ENCODE measurements around the gene IRF2BPL. TPM values are rescaled to one million over a fixed set of nuclear protein-coding genes. Genes with fewer than 3 reads are reported as not detected.

IRF2BPL gene
- total RNA-seq, 2 donors from 2014 or later, result 42.0 to 51.1 TPM

GRCh38 chr14:77058785-77059184 is 30.3 kb upstream of the IRF2BPL start:
- peaks cover 0 to 6% of the 10 kb centered on the region in 2 donors for H3K4me1 ChIP-seq
- no peak for DNase-seq (ENCODE audit: low spot score)
- no peaks in the 10 kb centered on the region for H3K36me3 ChIP-seq
- no peak overlapping the region for H3K27ac ChIP-seq
- no peak overlapping the region for H3K4me3 ChIP-seq
- H3K27me3 ChIP-seq, result no peaks in the 10 kb centered on the region
- peaks cover 0 to 8% of the 10 kb centered on the region in 2 donors for H3K9me3 ChIP-seq
- TF ChIP-seq, protein P1, sequence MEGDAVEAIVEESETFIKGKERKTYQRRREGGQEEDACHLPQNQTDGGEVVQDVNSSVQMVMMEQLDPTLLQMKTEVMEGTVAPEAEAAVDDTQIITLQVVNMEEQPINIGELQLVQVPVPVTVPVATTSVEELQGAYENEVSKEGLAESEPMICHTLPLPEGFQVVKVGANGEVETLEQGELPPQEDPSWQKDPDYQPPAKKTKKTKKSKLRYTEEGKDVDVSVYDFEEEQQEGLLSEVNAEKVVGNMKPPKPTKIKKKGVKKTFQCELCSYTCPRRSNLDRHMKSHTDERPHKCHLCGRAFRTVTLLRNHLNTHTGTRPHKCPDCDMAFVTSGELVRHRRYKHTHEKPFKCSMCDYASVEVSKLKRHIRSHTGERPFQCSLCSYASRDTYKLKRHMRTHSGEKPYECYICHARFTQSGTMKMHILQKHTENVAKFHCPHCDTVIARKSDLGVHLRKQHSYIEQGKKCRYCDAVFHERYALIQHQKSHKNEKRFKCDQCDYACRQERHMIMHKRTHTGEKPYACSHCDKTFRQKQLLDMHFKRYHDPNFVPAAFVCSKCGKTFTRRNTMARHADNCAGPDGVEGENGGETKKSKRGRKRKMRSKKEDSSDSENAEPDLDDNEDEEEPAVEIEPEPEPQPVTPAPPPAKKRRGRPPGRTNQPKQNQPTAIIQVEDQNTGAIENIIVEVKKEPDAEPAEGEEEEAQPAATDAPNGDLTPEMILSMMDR (IDR thresholded peaks at IDR 0.05), result no peak

DNA sequence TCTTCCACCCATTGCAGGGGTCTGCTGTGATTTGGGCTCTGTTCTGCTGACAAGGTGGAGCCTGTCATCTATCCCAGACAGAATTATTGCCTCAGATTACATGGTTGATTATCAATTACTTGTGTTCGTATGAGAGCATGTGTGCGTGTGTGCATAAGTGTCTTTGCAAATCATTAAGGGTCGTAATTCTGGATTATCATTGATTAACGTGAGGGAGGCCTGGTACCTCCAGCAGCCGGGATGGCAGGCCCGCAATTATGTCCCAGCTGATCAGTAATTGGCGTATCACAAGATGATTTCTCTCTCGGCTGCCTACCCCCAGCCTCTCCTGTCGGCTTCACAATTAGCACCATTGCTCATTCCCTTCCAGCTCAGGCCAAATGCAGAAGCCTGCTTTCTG is 29.6 kb upstream of the IRF2BPL start:
- peaks cover 0 to 8% of the 10 kb centered on the region in 2 donors for H3K9me3 ChIP-seq
- no peaks in the 10 kb centered on the region for H3K36me3 ChIP-seq
- TF ChIP-seq, protein P1 (IDR thresholded peaks at IDR 0.05), result no peak
- no peak overlapping the region for H3K4me3 ChIP-seq
- H3K27me3 ChIP-seq, result no peaks in the 10 kb centered on the region
- no peak for DNase-seq (ENCODE audit: low spot score)
- H3K4me1 ChIP-seq, result peaks cover 0 to 2% of the 10 kb centered on the region in 2 donors
- no peak overlapping the region for H3K27ac ChIP-seq

DNA sequence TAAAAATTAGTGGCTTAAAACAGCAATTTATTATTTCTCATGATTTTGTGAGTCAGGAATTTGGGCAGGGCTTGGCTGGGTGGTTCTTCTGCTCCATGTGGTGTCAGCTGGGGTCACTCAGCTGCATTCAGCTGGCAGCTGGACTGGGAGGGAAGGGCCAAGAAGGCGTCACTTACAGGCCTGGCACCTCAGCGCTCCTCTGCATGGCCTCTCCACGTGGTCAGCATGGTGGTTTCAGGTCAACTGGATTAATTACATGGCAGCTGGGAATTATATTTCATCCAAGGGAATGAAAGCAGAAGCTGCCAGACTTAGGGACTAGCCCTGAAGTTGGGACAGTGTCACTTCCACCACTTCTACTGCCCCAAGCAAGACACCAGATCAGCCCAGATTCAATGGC is 27.5 kb upstream of the IRF2BPL start:
- Histone ChIP-seq H3K4me1 (peaks cover 0 to 22% of the 10 kb centered on the region in 2 donors), H3K27me3 (no peaks in the 10 kb centered on the region), H3K9me3 (peaks cover 0 to 8% of the 10 kb centered on the region in 2 donors), H3K4me3 (no peak overlapping the region), H3K36me3 (no peaks in the 10 kb centered on the region), H3K27ac (no peak overlapping the region)
- TF ChIP-seq, protein P1 (IDR thresholded peaks at IDR 0.05), result no peak
- no peak for DNase-seq (ENCODE audit: low spot score)

- H3K4me1 ChIP-seq, result peaks cover 0 to 28% of the 10 kb centered on the region in 2 donors
- H3K9me3 ChIP-seq, result peaks cover 0 to 8% of the 10 kb centered on the region in 2 donors
- no peak for DNase-seq (ENCODE audit: low spot score)
- no peaks in the 10 kb centered on the region for H3K36me3 ChIP-seq
- H3K4me3 ChIP-seq, result no peak overlapping the region
- TF ChIP-seq, protein P1 (IDR thresholded peaks at IDR 0.05), result no peak
- H3K27ac ChIP-seq, result peak overlapping the region in 1 of 2 donors; percentile 35
- H3K27me3 ChIP-seq, result no peaks in the 10 kb centered on the region
These were observed 26.8 kb upstream of the IRF2BPL start for GRCh38 chr14:77055306-77055705.

DNA sequence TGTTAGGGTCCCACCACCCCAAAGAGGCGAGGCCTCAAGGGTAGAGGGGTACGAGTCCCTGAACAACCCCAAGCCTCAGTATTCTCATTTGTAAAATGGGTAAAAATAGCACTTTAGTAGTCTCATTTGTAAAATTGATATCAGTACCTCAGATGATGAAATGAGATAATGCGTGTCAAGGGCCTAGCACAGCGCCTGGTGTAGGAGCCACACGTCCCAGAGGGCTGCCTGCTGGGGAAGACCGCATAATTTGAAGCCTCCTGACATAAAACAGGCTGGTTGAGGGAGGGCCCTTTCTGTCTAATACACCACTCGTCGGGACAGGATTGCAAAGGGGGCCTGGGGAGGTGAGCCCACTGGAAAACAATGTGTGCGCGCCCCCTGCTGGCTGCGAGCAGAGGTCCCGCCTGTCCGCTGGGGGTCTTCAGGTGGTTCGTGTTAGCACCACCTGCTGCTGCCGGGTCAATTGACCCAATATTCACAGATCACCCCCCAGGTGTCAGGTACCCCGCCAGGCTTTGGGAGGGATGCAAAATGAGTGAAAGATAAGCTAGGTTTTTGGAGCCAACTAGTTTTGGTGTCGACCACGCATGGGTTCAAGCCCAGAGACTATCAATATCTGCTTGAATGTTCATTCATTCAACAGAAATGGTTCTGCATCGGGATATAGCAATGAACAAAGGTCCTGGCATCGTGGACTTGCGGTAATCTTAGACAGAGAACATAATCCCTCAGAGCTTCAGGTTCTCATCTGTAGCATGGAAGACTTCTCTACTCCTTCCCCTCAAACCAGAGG is 24.7 kb upstream of the IRF2BPL start:
- TF ChIP-seq, protein P1 (IDR thresholded peaks at IDR 0.05), result peak; percentile 69 to 94
- no peaks in the 10 kb centered on the region for H3K36me3 ChIP-seq
- H3K4me3 ChIP-seq, result no peak overlapping the region
- peak overlapping the region; percentile 85 for H3K27ac ChIP-seq
- peaks cover 0 to 8% of the 10 kb centered on the region in 2 donors for H3K9me3 ChIP-seq
- no peaks in the 10 kb centered on the region for H3K27me3 ChIP-seq
- peaks cover 0 to 30% of the 10 kb centered on the region in 2 donors for H3K4me1 ChIP-seq
- no peak for DNase-seq (ENCODE audit: low spot score)

Data from right atrium auricular region (tissue), 2 donors.